Fibroblast of skin of right biceps (primary cell): ENCODE data around the gene PEX3.
"Not testable (repeated sequence)": the region's sequence is repeated elsewhere in the genome, so short reads cannot be mapped to it uniquely, and the experiment has no call there.

ENCODE experiments used
- DNase-seq: peaks from one replicate; pipeline ENCODE4 v3.0.0-alpha.2; 2013

Gene PEX3

DNA sequence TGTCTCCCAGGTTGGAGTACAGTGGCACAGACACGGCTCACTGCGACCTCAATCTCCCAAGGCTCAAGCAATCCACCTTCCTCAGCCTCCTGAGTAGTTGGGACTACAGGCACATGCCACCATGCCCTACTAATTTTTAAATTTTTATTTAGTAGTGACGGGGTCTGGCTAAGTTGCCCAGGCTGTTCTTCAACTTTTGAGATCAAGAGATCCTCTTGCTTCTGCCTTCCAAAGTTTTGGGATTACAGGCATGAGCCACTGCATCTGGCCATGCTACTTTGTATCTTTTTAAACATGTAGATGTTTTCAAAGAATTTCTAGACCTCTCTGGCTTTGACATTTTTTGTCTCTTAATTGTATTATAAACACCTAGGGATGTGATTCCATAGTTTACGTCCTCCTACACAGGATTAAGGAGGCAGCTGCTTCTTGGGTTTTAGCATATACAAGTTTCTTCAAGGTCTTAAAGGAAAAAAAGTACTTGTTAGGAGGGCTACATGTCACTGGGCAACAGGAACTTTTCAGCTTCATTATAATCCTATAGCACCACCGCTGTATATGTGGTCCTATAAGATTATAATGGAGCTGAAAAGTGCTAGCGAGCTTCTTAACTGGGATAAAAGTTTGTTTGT is 1.4 kb upstream of the PEX3 start:
- DNase-seq: no peak

DNA sequence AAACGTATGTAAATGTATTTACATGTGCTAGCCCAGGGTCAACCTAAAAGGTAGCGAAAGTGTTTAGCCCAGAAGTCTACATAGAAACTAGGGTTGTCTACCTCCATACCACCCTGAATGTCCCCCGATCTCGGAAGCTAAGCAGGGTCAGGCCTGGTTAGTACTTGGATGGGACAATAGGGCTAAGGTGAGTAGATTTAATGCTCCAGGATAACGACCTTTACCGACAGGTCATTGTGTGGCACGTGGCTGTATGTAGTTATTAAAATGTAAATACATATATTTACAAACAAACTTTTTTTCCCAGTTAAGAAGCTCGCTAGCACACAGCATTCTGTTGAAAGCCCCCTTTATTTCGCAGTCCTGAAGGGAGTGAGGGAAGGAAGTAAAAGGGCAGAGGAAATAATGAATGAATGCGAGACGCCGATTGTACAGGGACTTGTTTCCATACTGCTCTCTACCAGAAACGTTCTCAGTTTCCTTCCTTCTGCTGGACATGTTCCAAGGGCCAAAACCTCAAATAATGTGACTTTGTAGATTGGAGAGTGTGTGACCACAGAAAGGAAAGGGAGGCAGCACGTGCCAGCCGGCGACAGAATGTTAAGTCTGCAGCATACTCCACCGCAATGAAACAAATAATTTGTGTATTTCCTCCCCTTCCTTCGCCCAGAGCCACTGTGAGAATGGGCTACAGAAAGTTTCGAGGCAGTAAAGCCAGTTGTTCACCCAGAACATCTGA is 722 bp upstream of the PEX3 start:
- peak; percentile 40 for DNase-seq

DNA sequence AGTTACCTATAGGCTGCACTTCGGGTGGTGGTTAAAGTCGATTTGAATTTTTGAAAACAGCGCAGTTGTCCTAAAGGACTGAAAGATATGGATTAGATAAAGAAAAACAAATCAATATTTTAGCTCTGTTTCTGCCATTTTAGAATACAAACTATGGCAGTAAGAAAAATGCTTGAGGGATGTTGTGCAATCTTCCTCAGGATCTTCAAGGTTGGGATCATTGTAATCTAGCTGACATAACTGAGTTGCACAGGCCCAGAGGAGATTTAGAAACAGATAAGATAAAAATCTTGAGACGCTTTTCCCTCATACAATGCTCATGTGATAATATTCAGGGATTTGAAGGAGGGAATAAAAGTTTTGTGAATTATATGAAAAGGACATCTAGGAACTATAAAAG is 926 bp downstream of the PEX3 start:
- DNase-seq: peak; percentile 6

DNA sequence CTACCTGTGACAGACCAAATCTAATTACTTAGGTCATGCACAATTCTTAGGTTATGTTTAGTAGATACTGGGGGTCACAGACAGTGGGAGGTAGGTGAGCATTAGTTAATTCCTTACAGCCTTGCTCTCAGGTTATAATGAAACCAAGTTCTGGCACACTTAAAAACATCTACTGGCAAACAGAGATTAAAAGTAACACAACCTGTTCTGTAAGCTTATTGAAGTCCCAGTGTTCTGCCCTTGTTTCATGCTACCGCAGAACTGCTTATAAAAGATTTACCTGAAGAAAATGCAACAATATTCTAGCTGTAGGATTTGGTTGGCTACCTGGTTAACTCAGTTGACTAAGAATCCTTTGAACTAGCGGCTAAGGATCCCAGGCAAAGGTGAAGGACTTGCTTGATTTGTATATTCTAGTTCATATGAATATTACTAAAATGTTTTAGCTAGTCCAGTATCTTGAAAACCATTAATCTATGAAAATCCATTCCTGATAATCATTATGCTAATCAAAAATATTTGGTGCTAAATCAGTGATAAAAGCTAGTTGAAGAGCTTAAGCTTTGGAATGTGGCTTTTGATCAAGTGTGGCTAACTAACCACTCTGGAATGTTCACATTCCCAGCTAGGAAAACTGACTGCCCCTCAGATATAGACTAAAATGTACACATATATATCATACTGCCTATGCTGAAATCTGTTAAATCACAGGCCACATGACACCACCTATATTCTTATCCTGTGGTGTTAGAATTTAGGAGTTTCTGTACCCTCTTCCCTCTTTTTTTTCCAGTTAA is 7.2 kb downstream of the PEX3 start:
- peak; percentile 62 for DNase-seq

DNA sequence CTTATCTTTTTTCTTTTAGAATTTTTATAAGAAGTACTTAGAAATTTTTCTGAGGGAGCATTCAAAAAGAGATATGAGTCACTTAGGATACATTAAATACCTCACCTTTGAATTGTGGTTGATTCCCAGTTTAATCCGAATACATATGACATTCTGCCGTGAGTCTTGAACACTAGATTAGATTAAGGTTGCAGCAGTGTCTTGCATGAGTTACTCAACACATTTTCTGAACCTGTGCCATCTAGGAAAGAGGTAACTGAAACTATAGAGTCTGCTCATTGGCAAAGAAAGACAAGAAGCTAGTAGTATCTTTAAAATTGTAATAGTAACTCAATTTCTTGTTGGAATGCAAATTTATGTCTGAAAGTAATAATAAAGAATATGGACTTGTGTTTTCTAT is 14.9 kb downstream of the PEX3 start:
- DNase-seq: no peak

DNA sequence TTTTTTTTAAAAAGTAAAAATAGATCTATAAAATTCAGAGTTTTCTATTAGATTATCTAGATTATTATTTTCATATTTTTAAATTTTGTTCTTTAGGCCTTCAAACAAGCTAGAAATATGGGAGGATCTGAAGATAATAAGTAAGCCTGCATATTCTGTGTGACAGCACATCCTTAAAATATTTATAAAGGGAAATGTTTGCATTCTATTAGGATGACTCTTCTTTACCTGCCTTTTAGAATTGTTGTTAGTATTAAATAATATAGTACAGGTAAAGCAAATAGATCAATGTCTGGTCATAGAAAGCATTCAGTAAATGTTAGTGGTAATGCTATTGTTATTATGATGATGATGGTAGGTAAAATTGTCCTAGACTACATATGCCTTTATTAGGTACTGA is 17.4 kb downstream of the PEX3 start:
- DNase-seq: no peak

DNA sequence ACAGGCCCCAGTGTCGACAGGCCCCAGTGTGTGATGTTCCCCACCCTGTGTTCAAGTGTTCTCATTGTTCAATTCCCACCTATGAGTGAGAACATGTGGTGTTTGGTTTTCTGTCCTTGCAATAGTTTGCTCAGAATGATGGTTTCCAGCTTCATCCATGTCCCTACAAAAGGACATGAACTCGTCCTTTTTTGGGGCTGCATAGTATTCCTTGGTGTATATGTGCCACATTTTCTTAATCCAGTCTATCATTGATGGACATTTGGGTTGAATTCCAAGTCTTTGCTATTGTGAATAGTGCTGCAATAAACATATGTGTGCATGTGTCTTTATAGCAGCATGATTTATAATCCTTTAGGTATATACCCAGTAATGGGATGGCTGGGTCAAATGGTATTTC is 18.2 kb downstream of the PEX3 start:
- not testable (repeated sequence) for DNase-seq

DNA sequence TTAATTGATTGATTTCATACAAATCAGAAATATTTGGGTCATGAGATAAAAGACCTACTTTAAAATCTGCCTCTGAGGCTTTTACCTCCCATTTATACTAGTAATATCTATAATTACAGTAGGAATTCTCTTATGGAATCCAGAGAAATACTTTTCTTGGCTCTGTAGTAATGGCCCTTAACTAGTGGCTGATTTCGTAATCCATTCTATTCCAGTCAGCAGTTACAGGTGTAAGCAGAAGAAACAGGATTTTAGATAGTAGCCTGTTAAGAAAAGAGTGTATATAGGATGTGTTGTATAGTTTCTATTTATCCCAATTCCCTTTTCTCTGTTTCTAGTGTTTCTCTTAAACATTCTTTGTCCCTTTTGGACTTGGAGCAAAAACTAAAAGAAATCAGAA is 21.2 kb downstream of the PEX3 start:
- no peak for DNase-seq

DNA sequence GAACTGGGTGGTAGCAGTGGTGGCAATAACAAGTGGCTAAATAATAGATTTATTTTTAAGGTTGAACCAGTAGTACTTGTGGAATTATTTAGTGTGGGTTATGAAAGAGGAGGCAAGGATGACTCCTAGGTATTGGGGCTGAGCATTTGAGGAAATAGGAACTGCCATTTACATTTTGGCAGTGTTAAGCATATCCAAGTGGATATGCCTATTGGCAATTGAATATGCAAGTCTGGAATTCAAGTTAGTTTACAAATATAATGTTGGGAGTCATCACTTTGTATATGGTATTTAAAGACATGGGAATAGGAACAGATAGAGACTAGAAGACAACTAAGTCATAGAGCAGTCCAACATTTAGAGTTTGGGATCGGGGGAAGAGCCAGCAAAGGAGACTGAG is 25.9 kb downstream of the PEX3 start:
- DNase-seq: no peak

DNA sequence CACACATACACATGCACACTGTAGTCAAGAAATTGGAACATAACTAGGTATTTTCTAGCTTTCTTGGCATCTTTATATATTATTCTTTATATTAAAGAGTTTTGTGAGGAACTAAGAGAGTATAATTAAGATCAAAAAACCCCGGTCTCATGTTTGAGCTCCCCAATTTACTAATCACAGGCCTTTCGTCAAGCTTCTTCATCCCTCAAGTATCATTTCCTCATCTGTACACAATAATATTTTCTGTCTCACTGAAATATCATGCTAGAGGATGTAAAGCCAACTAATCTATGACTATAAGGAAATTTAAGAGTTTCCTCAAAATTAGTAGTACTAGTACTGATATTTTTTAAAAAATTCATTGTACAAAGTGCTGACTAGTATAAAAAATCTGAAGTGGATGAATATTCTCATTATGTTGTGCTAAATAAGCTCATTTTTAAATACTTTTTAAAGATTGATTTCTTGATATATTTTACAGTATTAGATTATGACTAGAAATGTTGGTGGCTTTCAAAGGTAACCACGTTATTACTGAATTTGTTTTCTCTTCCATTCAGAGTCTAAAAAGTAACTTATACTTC is 28.0 kb downstream of the PEX3 start:
- no peak for DNase-seq

DNA sequence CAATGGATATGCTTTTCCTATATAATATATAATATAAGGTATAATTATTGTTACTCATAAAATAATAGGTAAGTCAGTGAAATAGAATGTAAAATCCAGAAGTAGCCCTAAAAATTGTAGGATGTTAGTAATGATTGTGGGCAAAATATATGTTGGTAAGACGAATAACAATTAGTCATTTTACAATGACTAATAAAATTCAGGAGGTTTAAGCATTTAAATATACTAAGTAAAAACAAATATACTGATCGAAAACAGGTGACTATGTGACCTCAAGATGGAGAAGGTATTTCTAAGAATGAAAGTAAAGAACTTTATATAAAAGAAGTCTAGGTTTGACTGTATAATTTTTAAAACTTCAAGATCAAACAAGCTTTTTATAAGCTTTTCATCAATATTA is 32.0 kb downstream of the PEX3 start:
- DNase-seq: peak; percentile 27

DNA sequence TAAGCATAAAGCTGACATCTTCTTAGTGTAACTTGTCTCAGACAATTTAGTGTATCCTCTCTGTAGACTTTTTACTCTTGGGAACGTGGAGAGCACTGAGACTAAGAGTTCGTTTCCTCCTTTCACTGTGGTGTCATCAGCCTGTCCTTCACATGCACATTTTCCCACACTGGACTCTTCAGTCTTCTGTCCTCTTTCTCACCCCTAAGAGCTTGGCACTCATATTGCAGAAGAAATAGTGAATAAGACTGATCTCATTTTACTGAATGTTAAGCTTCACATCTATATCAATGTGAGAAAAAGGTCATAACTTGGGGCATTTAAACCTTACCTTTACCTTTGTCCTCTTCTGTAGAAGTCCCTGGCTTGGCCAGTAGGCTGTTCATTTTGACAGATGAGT is 35.4 kb downstream of the PEX3 start:
- no peak for DNase-seq

DNA sequence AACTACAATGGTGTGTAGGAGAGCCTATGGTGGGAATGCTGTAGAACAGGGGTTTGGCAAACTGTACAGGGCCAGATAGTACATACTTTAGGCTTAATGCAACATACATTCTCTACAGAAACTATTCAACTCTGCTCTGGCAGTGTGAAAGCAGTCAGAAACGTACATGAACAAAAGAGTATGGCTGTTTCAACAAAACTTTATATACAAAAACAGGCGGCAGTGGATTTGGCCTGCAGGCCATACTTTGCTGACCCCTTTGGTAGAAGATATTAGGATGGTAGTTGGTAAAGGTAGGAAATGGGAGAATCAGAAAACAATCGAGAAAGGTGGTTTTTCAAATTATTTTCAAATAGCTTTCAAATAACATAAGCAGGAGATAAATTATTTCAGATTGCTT is 36.1 kb downstream of the PEX3 start:
- no peak for DNase-seq

DNA sequence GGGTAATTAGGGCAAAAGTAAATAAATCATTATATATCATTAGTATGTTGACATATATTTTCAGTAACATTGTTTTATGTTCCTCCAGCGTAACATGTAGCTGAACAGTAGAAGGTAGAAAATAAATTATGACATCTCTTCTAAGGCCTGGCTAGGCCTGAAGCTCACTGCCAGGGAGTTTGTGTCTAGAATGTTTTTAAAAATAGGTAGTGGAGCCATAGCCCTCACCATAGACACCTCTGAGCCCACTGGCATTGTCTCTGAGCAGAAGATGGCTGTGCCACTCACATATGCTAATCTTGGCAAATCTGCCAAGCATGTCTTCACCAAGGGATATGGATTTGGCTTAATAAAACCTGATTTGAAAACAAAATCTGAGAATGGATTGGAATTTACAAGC is 39.6 kb downstream of the PEX3 start:
- DNase-seq: no peak

DNA sequence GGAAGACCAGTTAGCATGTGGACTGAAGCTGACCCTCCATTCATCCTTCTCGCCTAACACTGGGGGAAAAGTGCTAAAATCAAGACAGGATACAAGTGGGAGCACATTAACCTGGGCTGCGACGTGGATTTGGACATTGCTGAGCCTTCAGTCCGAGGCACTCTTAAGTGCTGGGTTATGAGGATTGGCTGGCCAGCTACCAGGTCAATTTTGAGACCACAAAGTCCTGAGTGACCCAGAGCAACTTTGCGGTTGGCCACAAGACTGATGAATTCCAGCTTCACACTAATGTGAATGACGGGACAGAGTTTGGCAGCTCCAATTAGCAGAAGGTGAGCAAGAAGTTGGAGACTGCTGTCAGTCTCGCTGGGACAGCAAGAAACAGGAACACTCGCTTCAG is 40.2 kb downstream of the PEX3 start:
- DNase-seq: no peak

DNA sequence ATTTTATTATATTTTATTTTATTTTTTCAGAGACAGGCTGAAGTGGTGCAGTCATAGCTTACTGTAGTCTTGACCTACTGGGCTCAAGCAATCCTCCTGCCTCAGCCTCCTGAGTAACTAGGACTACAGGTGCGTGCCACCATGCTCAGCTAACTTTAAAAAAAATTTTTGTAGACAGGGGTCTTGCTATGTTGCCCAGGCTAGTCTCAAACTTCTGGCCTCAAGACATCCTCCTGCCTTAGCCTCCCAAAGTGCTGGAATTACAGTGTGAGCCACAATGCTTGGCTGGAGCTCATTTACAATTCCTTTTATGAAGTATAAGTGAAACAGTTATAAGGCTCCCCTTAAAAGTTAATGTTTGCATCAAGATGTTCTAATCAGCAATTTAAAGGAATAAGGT is 46.4 kb downstream of the PEX3 start:
- DNase-seq: no peak

DNA sequence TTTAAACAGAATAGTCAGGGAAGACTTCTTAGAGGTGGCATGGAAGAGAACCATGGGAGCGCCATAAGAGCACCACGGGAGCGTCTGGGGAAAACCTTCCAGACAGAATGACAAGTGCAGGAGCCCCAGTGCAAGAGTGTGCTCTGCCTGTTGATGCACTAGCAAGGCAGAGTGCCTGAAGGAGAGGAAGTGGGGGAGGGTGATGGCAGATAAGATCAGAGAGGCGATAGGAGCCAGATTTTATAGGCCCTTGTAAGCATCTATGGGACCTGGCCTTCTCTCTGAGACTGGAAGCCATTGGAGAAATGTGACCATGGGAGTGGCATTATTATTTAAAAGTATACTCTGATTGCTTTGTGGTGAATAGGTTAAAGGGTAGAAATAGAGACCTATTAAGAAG is 47.8 kb downstream of the PEX3 start:
- no peak for DNase-seq

DNA sequence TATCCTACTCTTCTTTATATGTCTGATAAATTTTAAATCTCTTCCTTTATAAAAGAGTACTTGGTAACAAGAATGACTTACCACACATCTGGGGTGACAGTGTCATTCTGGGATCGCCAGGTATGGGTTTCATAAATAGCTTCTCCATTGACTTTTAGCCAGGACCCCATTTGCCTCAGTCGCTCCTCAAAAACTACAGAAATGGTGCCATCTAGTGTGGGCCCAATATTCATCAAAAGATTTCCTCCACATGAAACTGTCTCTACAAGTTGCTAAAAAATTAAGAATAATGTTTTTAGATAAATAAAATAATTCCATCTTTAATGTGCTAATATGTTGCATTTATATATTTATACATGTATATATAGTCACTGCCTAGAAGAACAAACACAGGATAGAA is 51.2 kb downstream of the PEX3 start:
- no peak for DNase-seq

DNA sequence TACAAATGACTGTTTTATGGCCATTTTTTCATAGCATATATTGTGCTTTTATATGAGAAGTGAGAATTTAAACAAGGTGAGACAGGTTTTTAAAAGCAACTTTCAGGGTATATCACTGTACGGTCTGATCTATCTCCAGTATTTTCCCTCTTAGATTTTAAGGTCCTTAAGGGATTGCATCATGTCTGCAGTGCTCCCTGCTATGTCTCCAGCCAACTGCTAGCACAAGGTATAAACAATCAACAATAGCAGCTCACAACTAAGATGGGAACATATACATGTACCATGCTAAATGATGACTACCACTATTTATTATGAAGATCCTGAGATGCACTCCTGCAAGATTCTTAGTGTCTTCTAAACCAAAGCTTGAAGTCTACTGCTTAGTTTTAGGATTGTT is 53.8 kb downstream of the PEX3 start:
- no peak for DNase-seq

DNA sequence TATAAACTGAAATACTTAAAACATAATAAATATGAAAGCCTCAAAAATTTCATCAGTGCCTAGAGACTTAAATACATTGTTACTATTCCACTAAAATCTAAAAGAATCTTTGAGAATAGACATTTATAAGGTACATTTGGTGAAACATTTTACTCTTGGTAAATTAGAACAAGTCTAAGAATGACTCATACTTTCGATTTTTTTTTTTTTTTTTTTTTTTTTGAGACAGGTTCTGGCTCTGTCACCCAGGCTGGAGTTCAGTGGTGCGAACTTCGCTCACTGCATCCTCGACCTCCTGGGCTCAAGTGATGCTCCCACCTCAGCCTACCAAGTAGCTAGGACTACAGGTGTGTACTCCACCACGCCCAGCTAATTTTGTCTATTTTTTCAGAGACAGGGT is 54.5 kb downstream of the PEX3 start:
- DNase-seq: no peak

DNA sequence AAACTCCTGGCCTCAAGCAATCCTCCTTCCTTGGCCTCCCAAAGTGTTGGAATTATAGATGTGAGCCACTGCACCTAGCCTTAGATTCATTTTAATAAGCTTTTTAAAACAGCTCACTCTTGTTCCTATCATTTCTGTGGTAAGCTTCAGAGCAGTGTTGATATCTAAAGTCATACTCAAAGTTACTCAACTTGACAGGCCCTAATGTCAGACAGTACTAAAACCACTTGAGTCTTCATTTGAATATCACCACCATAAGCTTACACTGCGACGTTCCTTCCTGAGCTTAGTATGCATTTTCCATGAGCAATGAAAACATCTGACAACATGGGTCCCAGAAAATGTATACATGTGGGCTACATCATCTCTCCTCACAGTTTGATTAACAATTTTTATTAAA is 54.9 kb downstream of the PEX3 start:
- no peak for DNase-seq

DNA sequence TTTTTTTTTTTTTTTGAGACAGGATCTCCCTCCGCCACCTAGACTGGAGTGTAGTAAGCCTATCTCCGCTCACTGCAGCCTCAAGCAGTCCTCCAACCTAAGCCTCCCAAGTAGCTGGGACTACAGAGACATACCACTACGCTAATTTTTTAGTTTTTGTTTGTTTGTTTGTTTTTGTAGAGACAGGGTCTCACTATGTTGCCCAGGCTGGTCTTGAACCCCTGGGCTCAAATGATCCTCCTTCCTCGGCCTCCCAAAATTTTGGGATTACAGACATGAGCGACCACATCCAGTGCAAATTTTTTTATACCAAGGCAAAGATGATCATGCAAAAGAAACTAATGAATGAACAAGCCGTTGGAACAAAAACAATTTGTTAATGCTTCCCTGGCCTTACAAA is 55.6 kb downstream of the PEX3 start:
- DNase-seq: no peak

DNA sequence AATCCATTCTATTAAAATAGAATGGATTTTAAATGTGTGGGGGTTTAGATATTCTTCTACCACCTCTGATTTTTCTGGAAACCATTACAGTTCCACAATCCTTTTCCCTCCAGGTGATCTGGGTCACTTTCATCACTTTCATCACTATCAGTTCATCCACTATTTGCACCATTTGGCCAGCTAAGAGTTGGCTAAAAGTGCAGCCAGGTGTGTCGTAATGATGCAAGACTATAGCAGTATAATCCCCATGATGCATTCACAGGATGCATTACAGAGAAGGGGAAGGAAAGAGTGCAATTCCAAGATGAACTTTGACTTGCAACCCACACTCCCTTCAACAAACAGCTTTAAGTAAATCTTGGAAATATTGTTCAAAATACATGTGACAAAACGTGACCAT is 56.0 kb downstream of the PEX3 start:
- DNase-seq: no peak
